Measurements from ENCODE around the gene HHLA2.
"Not testable (repeated sequence)": the region's sequence is repeated elsewhere in the genome, so short reads cannot be mapped to it uniquely, and the experiment has no call there.

Gene HHLA2

DNA sequence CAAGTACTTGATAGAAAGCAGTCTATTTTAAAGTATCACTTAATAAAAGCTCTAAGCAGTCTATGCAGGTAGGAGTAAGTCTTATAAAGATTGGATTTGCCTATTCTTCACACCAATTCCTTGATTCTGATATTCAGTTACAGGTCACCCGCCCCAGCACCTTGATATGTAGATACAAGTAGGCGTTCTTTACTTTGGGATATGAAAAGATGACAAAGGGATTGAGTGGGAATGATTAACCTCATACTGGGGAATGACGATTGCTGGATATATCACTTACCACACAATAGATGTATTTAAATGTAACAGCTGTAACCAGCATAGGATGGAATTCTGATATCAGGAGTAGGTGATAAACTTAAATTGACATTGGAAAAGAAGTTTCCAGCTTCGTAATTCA, 47.1 kb downstream of the HHLA2 start:
- no peak for FAIRE-seq

- FAIRE-seq, result no peak
These were observed 49.3 kb downstream of the HHLA2 start for GRCh38 chr3:108345492-108346205.

DNA sequence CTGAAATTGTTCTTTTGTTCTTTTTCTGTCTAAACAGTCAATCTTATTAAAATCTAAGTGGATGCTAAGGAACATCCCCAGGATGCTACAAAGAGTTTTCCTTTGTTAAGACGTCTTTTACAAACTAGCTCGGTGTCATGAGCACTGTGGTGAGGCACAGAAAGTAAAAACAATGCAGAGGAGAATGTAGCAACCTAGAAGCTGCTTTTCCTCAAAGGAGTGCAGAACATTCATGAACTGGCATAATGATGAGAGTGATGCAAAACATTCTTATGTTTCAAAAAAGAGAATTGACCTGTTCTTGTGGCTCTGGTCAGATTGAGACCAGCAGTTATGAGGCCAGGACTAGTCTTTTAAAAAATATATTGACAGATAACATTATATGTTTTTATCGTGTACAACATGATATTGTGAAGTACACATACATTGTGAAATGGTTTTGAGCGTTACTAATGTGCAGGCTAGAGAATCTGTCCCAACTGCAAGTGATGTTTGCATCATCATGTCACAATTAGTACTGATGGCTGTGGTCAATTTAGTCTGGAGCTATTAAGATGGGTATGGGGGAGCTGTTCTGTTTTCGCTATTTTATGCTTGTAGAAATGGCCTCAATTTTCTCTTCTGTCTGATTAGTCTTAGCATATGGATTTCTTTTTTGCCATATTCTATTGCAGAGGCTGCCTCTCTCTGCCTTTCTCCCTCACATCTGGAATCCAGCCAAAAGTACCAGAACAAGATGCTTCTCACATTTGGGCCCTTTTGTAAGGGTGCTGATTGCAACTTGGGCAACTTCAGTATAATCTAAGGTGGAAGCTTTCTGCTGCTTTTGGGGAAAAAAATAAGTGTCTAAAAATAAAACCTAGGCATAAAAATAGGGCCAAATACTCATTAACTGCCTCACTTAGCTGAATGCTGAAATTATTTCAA, 50.2 kb downstream of the HHLA2 start:
- FAIRE-seq, result no peak

- FAIRE-seq, result no peak
These were observed 55.8 kb downstream of the HHLA2 start for GRCh38 chr3:108352176-108352575.

DNA sequence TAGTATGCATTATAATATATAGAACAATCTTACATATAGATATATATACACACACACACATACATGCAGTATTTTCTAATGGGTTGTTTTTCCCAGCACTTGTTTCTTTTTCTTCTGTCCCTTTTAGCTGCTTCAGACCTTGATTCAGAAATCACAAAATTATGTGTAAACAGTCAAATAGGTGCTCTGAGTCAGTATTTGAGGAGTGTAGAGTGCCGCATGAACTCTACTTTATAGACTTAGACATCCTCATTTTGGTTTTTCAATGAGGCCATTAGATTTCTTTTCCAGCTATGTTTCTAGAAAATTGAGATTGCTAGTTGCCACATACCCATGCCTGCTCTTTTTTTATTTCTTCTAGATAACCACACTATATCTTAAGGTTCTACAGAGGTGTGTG, 58.2 kb downstream of the HHLA2 start:
- FAIRE-seq, result no peak

DNA sequence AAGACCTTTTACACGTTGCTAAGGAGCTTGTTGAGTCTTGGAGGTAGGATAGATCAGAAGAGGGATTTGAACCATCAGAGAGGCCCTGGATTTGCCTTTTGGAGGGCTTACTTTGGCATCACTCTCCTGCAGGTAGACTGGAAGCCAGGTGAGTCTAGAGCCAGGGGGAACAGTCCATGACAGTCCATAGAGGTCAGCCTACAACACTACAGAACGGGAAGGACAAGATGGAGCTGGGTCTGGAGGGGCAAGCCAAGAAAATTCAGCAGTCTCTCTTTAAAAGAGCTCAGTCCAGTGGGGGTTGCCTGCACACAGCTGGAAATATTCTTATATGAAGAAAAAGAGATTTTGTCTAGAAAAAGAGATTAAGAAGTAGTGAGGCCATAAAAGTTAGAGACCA, 60.7 kb downstream of the HHLA2 start:
- no peak for FAIRE-seq

DNA sequence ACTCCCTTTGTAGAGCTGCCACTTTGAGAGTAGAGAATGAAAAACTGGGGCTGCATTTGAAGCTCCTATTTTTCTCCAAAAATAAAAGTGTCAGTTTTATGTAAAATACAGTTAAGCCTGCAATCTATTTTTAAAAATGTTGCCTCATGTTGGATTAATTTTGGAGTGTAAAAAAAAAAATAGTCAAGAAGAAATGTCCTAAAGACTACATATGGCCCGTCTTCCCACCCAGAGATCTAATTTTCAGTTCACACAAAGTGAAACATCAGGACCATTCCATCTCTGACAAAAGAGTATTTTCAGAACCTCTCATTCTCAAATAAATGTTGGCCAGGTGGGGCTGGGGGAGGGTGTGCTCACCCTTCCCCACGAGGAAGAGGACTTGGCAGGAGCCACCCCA, 62.7 kb downstream of the HHLA2 start:
- no peak for FAIRE-seq

DNA sequence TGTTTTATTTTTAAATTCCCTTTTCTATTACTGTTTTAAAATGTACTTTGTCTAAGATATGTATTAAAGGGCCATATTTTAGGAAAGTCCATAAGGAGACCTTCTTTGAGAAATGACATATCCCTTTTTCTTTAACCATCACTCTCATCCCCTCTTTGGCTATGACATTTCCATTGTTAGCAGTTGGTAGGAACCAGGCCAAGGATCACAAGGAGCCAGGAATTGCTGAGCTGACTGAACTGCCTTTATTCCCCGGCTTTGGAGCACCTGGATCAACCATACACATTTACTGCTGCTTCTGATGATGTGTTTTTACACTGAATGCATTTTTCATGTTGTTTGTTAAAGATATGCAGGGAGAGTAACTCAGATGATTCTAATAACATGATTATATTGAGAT, 79.7 kb downstream of the HHLA2 start:
- FAIRE-seq, result no peak

- FAIRE-seq, result no peak
These were observed 81.0 kb downstream of the HHLA2 start for GRCh38 chr3:108377384-108377783.

DNA sequence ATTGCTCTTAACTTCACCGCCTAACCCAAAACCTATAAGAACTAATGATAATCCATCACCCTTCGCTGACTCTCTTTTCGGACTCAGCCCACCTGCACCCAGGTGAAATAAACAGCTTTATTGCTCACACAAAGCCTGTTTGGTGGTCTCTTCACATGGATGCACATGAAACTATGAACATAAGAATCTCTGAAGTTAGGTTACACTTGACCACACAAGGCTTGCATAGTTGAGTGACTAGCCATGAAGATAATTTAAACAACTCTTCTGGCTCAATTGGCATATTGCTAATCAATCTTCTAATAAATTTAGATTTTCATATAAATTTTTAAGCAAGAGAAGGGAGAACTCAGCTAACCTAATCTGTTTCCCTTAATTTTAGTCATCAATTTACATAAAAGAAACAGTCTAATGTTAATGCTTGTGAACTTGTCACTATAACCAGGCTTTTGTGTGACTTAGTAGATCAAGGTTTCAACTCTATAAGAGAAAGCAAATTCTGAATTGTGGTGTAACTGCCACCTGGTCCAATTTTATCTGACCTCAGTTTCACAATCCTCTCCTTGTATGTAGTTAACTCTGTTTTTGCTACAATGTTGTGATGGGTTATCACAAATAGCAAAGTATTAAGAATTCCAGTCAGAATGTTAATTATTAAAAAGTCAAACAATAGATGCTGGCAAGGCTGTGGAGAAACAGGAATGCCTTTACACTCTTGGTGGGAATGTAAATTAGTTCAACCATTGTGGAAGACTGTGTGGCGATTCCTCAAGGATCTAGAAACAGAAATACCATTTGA, 82.0 kb downstream of the HHLA2 start:
- FAIRE-seq, result no peak

GRCh38 chr3:108378952-108379342, 82.6 kb downstream of the HHLA2 start:
- not testable (repeated sequence) for FAIRE-seq

DNA sequence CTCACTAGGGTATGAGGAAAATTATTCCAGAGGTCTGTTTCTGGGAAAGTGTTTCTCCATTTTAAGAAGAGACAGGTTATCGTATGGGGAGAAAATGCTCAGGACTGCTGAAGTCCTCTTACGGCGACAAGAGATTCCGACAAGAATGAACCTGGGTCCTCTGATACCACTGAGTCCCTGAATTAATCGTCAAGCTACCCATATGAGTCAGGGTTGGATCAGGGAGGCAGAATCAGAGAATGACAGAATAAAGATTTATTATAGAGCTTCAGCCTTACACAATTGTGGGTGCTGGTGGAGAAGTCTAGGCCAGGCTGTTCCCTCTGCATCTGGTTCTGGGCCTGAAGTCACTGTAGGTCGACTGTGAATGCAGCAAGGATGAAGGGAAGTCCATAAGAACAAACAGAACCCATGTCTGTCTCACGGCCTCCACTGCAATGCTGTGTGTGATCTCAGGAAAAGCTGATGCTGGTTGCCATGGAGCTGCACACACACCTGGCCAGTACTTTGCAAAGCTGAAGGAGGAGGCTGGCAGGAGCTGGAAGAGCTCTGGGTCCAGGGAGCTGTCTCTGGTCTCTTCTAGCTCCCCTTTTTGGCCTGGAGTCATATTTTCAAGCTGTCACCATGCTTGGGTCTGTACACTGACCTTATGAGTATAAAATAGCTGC, 83.9 kb downstream of the HHLA2 start:
- no peak for FAIRE-seq

DNA sequence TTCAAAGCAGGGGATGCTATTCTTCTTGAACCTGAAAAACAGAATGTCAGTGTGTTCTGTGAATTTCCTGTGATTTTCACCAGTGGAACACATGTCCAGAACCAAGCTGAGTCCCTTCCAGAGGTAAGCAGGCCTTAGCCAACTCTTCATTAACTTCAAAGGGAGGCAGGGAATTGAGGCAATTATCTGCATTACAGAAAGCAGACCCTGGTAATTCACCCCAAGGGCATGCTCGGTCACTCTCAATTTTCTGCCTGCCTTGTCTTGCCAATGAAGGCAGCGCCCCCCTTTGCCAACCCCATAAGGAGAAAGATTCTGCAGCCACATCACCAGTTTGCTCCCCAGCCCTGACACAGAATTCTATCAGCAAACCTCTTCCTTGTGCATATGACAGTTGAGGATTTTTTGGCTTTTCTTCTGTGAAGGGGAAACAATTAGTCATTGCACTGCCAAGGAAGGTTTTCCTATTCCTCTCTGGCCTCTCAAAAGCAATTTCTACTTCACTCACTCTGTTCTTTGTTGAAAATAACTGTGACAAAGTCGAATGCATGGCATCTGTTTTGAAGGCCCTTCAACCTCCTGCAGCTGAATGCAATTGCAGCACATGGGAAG, 85.3 kb downstream of the HHLA2 start:
- FAIRE-seq, result no peak

DNA sequence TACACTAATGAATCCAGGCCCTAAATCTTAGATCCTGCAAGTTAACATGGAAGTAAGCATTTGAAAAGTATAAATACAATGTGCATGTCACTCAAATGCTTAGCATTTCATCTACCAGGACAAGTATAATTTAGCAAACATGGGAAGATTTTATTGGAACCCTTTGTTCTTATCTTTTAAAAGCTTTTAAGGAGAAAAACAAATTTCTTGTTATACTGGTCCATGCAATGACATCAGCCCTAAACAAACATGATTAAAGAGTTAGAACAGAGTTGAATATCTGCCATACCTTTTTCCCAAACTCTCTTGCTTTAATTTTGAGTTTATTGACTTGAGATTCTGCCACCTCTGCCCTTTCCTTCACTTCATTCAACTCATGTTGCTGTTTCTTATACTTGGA, 87.0 kb downstream of the HHLA2 start:
- no peak for FAIRE-seq

GRCh38 chr3:108387063-108387462, 90.7 kb downstream of the HHLA2 start:
- FAIRE-seq, result no peak

- no peak for FAIRE-seq
These were observed 92.1 kb downstream of the HHLA2 start for GRCh38 chr3:108388136-108389132.

DNA sequence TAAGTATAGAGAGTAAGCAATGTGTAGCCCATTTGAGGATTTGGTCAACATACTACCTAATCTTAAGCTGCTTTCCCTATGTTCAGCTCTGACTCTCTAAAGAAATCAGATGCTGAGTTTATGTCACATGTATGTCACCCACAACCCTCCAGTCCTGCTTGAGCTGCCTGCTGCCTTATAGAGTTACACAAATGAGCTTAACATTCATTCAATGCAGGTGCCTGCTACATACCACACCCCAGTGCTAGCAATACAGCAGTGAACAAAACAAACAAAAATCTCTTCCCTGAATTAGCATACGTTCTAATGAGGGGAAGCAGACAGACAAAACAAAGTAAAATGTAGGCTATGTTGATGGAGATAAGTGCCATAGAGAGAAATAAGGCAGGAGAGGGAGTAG, 93.0 kb downstream of the HHLA2 start:
- FAIRE-seq, result no peak

DNA sequence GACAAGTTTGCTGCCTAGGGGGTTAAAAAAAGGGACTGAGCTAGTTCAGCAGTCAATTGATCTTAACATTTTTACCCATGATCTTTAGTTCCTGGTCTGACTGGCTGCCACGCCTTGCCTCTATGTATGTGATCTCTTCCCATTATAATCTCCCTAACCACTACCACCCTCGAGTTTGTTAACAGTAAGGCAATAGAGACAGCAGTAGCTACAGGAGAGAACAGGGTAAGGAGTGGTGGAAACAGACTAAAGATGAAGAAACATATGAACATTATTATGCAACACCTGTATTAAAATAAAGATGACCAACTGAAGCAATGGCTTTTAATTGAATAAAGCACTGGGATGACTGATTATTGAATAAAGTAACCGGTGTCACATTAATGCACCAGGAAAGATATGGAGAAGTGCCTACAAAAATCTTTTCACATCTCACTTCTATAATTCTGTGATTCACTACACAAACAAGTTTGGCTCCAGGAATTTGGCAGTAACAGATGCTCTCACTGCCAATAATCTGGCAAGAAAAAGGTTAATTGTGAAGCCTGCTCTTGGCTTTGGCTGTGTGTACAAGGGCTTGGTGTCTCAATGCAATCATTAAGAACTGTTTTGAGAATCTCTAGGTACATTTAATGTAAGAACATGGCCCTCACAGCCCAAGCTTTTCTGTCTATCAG, 95.7 kb downstream of the HHLA2 start:
- FAIRE-seq, result no peak

GRCh38 chr3:108393128-108393900, 97.0 kb downstream of the HHLA2 start:
- FAIRE-seq, result no peak

DNA sequence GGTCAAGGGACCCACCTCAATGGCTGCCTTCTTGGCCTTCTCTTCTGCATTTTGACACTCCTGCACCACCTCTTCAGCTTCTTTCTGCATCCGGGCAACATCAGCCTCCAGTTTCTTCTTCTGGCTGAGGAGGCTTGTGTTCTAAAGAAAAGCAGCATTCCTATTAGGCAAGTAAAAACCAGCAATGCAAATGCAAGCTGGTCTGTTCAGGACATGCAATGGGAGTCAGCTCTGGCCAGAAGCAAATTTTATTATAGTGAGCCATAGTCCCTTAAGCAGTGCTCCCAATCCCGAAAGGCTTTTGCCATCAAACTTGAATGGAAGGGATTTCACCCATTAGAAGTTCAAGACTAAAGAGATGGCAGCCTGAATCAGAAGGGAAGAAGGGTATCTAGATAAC, 97.7 kb downstream of the HHLA2 start:
- no peak for FAIRE-seq
